ENCODE data around the gene STPG2. TPM values are rescaled to one million over a fixed set of nuclear protein-coding genes. Genes with fewer than 3 reads are reported as not detected.

STPG2 gene
- total RNA-seq, 1 donor from 2014 or later, result not detected

GRCh38 chr4:98098764-98099163 lies 44.5 kb downstream of the STPG2 start:
- DNase-seq (ENCODE audit: low read depth), result no peak

GRCh38 chr4:98094118-98094517 lies 49.2 kb downstream of the STPG2 start:
- peak; percentile 6 for DNase-seq (ENCODE audit: low read depth)
- H3K4me3 ChIP-seq (ENCODE audit: low read depth, low read length), result no peak overlapping the region
- TF ChIP-seq CTCF (conservative IDR thresholded peaks at IDR 0.05; ENCODE audit: low read depth, low read length), result no peak

More at GRCh38 chr4:98098764-98099163, 44.5 kb downstream of the STPG2 start:
- H3K4me3 ChIP-seq (ENCODE audit: low read depth, low read length), result no peak overlapping the region
- no peak for TF ChIP-seq CTCF (conservative IDR thresholded peaks at IDR 0.05; ENCODE audit: low read depth, low read length)

- no peak for TF ChIP-seq CTCF (conservative IDR thresholded peaks at IDR 0.05; ENCODE audit: low read depth, low read length)
- no peak overlapping the region for H3K4me3 ChIP-seq (ENCODE audit: low read depth, low read length)
- DNase-seq (ENCODE audit: low read depth), result no peak
Measured at GRCh38 chr4:98093662-98094061, 49.6 kb downstream of the STPG2 start.

GRCh38 chr4:98092833-98093439 lies 50.3 kb downstream of the STPG2 start:
- no peak for DNase-seq (ENCODE audit: low read depth)
- TF ChIP-seq CTCF (conservative IDR thresholded peaks at IDR 0.05; ENCODE audit: low read depth, low read length), result peak; percentile 60
- H3K4me3 ChIP-seq (ENCODE audit: low read depth, low read length), result no peak overlapping the region

GRCh38 chr4:98081936-98082335 lies 61.3 kb downstream of the STPG2 start:
- no peak overlapping the region for H3K4me3 ChIP-seq (ENCODE audit: low read depth, low read length)
- no peak for DNase-seq (ENCODE audit: low read depth)
- no peak for TF ChIP-seq CTCF (conservative IDR thresholded peaks at IDR 0.05; ENCODE audit: low read depth, low read length)

- no peak for TF ChIP-seq CTCF (conservative IDR thresholded peaks at IDR 0.05; ENCODE audit: low read depth, low read length)
- no peak overlapping the region for H3K4me3 ChIP-seq (ENCODE audit: low read depth, low read length)
- DNase-seq (ENCODE audit: low read depth), result no peak
Measured at GRCh38 chr4:98068495-98068894, 74.8 kb downstream of the STPG2 start.

GRCh38 chr4:98055800-98056501 lies 87.3 kb downstream of the STPG2 start:
- no peak overlapping the region for H3K4me3 ChIP-seq (ENCODE audit: low read depth, low read length)
- no peak for TF ChIP-seq CTCF (conservative IDR thresholded peaks at IDR 0.05; ENCODE audit: low read depth, low read length)
- DNase-seq (ENCODE audit: low read depth), result no peak

All from epithelial cell of proximal tubule (primary cell).